A549 (cell line): ENCODE measurements around the gene RAI2.

Source experiments
- CHD2 ChIP-seq: fragments of 150-350 bp; IDR thresholded peaks from 2 replicates; pipeline ENCODE4 v1.6.1; 2014; ENCODE audit warnings: low read length; ENCODE audit not compliant: partially characterized antibody
- FOSL2 ChIP-seq, 2 experiments: fragments of 450-650 bp in 1 of 2; fragments of >200 bp in 1 of 2; sonication (Bioruptor Twin) in 1 of 2; formaldehyde crosslinking; IDR thresholded peaks; 2 replicates each; pipeline versions ENCODE4 v1.5.0 to v1.6.1; 2016 to 2020; ENCODE audit warnings: mild to moderate bottlenecking in 1 of 2, moderate library complexity in 1 of 2
- NFE2L2 ChIP-seq: fragments of 150-350 bp; conservative IDR thresholded peaks from 2 replicates; pipeline ENCODE4 v1.6.1; 2014; ENCODE audit warnings: low read length
- TF ChIP-seq, protein P1 (sequence below): fragments of >200 bp; sonication (Bioruptor Twin); formaldehyde crosslinking; IDR thresholded peaks from 3 replicates; pipeline ENCODE4 v1.5.1; 2016

DNA sequence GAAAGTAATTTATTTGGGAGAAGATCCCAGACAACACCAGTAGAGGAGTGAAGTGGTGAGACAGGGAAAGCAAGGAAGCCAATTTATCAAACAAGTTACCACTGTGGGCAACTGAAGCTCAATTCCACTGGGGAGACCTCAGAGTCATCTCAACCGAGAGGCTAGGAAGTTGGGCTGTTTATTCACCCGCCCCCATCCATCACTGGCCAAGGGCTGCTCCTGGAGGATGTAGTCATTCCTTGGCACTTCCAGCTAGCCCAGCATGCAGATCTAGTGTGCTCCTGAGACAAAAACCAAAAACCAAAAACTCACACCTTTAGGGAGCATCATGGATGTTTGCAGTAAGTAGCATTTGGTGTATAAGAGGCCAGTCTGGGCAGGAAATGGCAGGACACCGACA is 47.0 kb downstream of the RAI2 start:
- TF ChIP-seq NFE2L2 (no peak), CHD2 (no peak), FOSL2 (IDR thresholded peaks at IDR 0.05) (no peak), FOSL2 (CRISPR knock-in tag; IDR thresholded peaks at IDR 0.05) (no peak)
- TF ChIP-seq, protein P1, sequence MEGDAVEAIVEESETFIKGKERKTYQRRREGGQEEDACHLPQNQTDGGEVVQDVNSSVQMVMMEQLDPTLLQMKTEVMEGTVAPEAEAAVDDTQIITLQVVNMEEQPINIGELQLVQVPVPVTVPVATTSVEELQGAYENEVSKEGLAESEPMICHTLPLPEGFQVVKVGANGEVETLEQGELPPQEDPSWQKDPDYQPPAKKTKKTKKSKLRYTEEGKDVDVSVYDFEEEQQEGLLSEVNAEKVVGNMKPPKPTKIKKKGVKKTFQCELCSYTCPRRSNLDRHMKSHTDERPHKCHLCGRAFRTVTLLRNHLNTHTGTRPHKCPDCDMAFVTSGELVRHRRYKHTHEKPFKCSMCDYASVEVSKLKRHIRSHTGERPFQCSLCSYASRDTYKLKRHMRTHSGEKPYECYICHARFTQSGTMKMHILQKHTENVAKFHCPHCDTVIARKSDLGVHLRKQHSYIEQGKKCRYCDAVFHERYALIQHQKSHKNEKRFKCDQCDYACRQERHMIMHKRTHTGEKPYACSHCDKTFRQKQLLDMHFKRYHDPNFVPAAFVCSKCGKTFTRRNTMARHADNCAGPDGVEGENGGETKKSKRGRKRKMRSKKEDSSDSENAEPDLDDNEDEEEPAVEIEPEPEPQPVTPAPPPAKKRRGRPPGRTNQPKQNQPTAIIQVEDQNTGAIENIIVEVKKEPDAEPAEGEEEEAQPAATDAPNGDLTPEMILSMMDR, result no peak
